GM10847 (cell line): ENCODE measurements around the gene CNTN5.

ENCODE experiments used
- POLR2A ChIP-seq: IDR thresholded peaks from 2 replicates; pipeline ENCODE4 v1.6.1; 2011; ENCODE audit not compliant: insufficient read length; ENCODE audit errors: extremely low read depth

CNTN5 gene

GRCh38 chr11:99461913-99462312 lies 441.2 kb downstream of the CNTN5 start:
- TF ChIP-seq POLR2A: no peak

- no peak for TF ChIP-seq POLR2A
Observed at GRCh38 chr11:99464985-99465384, 444.2 kb downstream of the CNTN5 start.

- TF ChIP-seq POLR2A: no peak
Observed at GRCh38 chr11:99489581-99489980, 468.8 kb downstream of the CNTN5 start.

GRCh38 chr11:99494065-99494464 lies 473.3 kb downstream of the CNTN5 start:
- TF ChIP-seq POLR2A: no peak

- TF ChIP-seq POLR2A: no peak
Observed at GRCh38 chr11:99501655-99502054, 480.9 kb downstream of the CNTN5 start.

GRCh38 chr11:99505316-99505715 lies 484.6 kb downstream of the CNTN5 start:
- no peak for TF ChIP-seq POLR2A

GRCh38 chr11:99505831-99506230 lies 485.1 kb downstream of the CNTN5 start:
- TF ChIP-seq POLR2A: no peak

- no peak for TF ChIP-seq POLR2A
Observed at GRCh38 chr11:99509863-99510262, 489.1 kb downstream of the CNTN5 start.

GRCh38 chr11:99513368-99513767 lies 492.6 kb downstream of the CNTN5 start:
- TF ChIP-seq POLR2A: no peak

- TF ChIP-seq POLR2A: no peak
Observed at GRCh38 chr11:99519095-99519494, 498.3 kb downstream of the CNTN5 start.

GRCh38 chr11:99522467-99523173 lies 501.9 kb downstream of the CNTN5 start:
- no peak for TF ChIP-seq POLR2A

GRCh38 chr11:99531468-99531867 lies 510.7 kb downstream of the CNTN5 start:
- no peak for TF ChIP-seq POLR2A

GRCh38 chr11:99534812-99535211 lies 514.1 kb downstream of the CNTN5 start:
- TF ChIP-seq POLR2A: no peak

- no peak for TF ChIP-seq POLR2A
Observed at GRCh38 chr11:99535406-99535805, 514.7 kb downstream of the CNTN5 start.

- no peak for TF ChIP-seq POLR2A
Observed at GRCh38 chr11:99535819-99536218, 515.1 kb downstream of the CNTN5 start.

GRCh38 chr11:99537681-99538080 lies 516.9 kb downstream of the CNTN5 start:
- TF ChIP-seq POLR2A: no peak

GRCh38 chr11:99545616-99546015 lies 524.9 kb downstream of the CNTN5 start:
- no peak for TF ChIP-seq POLR2A

GRCh38 chr11:99548264-99548663 lies 527.5 kb downstream of the CNTN5 start:
- no peak for TF ChIP-seq POLR2A

- TF ChIP-seq POLR2A: no peak
Observed at GRCh38 chr11:99554232-99554903, 533.6 kb downstream of the CNTN5 start.
